HG03342 (cell line): ENCODE data around the gene CD177.
"Not testable (repeated sequence)": the region's sequence is repeated elsewhere in the genome, so short reads cannot be mapped to it uniquely, and the experiment has no call there.

Source experiments
- ATAC-seq: cut with Tn5 transposase; IDR thresholded peaks from one replicate; pipeline ENCODE4 v1.9.1; 2021; ENCODE audit warnings: mild to moderate bottlenecking, moderate library complexity; ENCODE audit not compliant: unreplicated experiment

Gene CD177

GRCh38 chr19:43380008-43380407 is 26.5 kb downstream of the CD177 start:
- ATAC-seq, result no peak

- no peak for ATAC-seq
These were observed 27.4 kb downstream of the CD177 start for GRCh38 chr19:43380771-43381386.

- ATAC-seq, result not testable (repeated sequence)
These were observed 29.2 kb downstream of the CD177 start for GRCh38 chr19:43382586-43383216.

GRCh38 chr19:43383254-43383653 is 29.8 kb downstream of the CD177 start:
- not testable (repeated sequence) for ATAC-seq

- not testable (repeated sequence) for ATAC-seq
These were observed 30.3 kb downstream of the CD177 start for GRCh38 chr19:43383759-43384158.

- ATAC-seq, result not testable (repeated sequence)
These were observed 37.5 kb downstream of the CD177 start for GRCh38 chr19:43390903-43391551.

GRCh38 chr19:43391552-43391935 is 38.1 kb downstream of the CD177 start:
- ATAC-seq, result not testable (repeated sequence)

GRCh38 chr19:43393501-43393900 is 40.0 kb downstream of the CD177 start:
- ATAC-seq, result not testable (repeated sequence)

- no peak for ATAC-seq
These were observed 42.1 kb downstream of the CD177 start for GRCh38 chr19:43395561-43395960.

GRCh38 chr19:43406297-43406696 is 52.8 kb downstream of the CD177 start:
- no peak for ATAC-seq

- ATAC-seq, result no peak
These were observed 54.0 kb downstream of the CD177 start for GRCh38 chr19:43407416-43408005.

GRCh38 chr19:43408043-43408442 is 54.6 kb downstream of the CD177 start:
- no peak for ATAC-seq

GRCh38 chr19:43409415-43409814 is 55.9 kb downstream of the CD177 start:
- no peak for ATAC-seq

GRCh38 chr19:43412441-43412840 is 59.0 kb downstream of the CD177 start:
- no peak for ATAC-seq
